Retinal pigment epithelial cell (primary cell): ENCODE data around the gene TXNRD1.

Experiments
- DNase-seq: peaks from one replicate; pipeline ENCODE4 v3.0.0-alpha.2; 2010; ENCODE audit warnings: low read depth
- H3K4me3 ChIP-seq: 2 replicates; pipeline ENCODE4 v1.5.1; 2011; ENCODE audit warnings: mild to moderate bottlenecking, low read length, control low read depth, moderate library complexity
- CTCF ChIP-seq: conservative IDR thresholded peaks from 2 replicates; pipeline ENCODE4 v1.5.1; 2011; ENCODE audit warnings: low read depth, low read length, control low read depth, inconsistent platforms

The TXNRD1 gene

GRCh38 chr12:104280717-104281458 lies 65.3 kb downstream of the TXNRD1 start:
- DNase-seq: peak; percentile 66
- H3K4me3 ChIP-seq: no peak overlapping the region

GRCh38 chr12:104281636-104282035 lies 66.1 kb downstream of the TXNRD1 start:
- no peak overlapping the region for H3K4me3 ChIP-seq
- no peak for DNase-seq
- no peak for TF ChIP-seq CTCF

More at GRCh38 chr12:104280717-104281458, 65.3 kb downstream of the TXNRD1 start:
- TF ChIP-seq CTCF: no peak

- no peak overlapping the region for H3K4me3 ChIP-seq
- DNase-seq: no peak
- TF ChIP-seq CTCF: no peak
Measured at GRCh38 chr12:104282109-104282508, 66.5 kb downstream of the TXNRD1 start.

GRCh38 chr12:104285740-104286515 lies 70.3 kb downstream of the TXNRD1 start:
- DNase-seq: no peak
- peak overlapping the region; percentile 76 for H3K4me3 ChIP-seq

GRCh38 chr12:104286516-104287482 lies 71.2 kb downstream of the TXNRD1 start:
- peak; percentile 93 for DNase-seq

More at GRCh38 chr12:104285740-104286515, 70.3 kb downstream of the TXNRD1 start:
- no peak for TF ChIP-seq CTCF

More at GRCh38 chr12:104286516-104287482, 71.2 kb downstream of the TXNRD1 start:
- no peak for TF ChIP-seq CTCF
- peak overlapping the region; percentile 76 for H3K4me3 ChIP-seq
